OCI-LY1 (cell line): ENCODE measurements around the gene SCUBE2.

Experiments
- EZH2 ChIP-seq: fragments of 200-600 bp; sonication (generic), shearing (Covaris generic); IDR thresholded peaks from 2 replicates; pipeline ENCODE4 v1.8.0; 2017; ENCODE audit warnings: borderline replicate concordance, mixed run types, mild to moderate bottlenecking, antibody characterized with exemption, low read length, moderate library complexity, mixed read lengths
- TF ChIP-seq, protein P1 (sequence below): fragments of 200-600 bp; sonication (generic), shearing (Covaris generic); IDR thresholded peaks from 2 replicates; pipeline ENCODE4 v1.5.1; 2017; ENCODE audit warnings: mild to moderate bottlenecking, antibody characterized with exemption, low read length, moderate library complexity, mixed read lengths

DNA sequence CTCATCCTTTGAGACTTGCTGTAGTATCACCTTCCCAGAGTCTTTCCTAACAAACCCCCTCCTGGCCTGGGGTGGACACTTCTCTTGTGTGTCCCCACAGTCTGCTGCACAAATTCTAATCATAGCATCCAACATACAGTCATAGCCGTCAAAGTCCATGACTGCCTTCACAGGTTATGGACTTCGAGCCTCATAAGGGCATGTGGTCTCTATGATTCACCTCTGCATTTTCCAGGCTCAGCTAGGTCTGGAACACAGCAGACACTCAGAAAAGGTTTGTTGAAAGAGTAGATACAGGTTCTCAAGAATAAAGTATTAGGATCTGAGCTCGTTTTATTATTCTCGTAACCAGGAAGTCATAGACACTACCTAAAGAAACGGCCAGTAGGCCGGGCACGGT lies 13.2 kb upstream of the SCUBE2 start:
- TF ChIP-seq, protein P1, sequence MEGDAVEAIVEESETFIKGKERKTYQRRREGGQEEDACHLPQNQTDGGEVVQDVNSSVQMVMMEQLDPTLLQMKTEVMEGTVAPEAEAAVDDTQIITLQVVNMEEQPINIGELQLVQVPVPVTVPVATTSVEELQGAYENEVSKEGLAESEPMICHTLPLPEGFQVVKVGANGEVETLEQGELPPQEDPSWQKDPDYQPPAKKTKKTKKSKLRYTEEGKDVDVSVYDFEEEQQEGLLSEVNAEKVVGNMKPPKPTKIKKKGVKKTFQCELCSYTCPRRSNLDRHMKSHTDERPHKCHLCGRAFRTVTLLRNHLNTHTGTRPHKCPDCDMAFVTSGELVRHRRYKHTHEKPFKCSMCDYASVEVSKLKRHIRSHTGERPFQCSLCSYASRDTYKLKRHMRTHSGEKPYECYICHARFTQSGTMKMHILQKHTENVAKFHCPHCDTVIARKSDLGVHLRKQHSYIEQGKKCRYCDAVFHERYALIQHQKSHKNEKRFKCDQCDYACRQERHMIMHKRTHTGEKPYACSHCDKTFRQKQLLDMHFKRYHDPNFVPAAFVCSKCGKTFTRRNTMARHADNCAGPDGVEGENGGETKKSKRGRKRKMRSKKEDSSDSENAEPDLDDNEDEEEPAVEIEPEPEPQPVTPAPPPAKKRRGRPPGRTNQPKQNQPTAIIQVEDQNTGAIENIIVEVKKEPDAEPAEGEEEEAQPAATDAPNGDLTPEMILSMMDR, result no peak
- no peak for TF ChIP-seq EZH2
